Fibroblast of skin of right biceps (primary cell): ENCODE measurements around the gene SELENOS.

Experiments
- DNase-seq: peaks from one replicate; pipeline ENCODE4 v3.0.0-alpha.2; 2013

SELENOS gene, protein sequence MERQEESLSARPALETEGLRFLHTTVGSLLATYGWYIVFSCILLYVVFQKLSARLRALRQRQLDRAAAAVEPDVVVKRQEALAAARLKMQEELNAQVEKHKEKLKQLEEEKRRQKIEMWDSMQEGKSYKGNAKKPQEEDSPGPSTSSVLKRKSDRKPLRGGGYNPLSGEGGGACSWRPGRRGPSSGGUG

DNA sequence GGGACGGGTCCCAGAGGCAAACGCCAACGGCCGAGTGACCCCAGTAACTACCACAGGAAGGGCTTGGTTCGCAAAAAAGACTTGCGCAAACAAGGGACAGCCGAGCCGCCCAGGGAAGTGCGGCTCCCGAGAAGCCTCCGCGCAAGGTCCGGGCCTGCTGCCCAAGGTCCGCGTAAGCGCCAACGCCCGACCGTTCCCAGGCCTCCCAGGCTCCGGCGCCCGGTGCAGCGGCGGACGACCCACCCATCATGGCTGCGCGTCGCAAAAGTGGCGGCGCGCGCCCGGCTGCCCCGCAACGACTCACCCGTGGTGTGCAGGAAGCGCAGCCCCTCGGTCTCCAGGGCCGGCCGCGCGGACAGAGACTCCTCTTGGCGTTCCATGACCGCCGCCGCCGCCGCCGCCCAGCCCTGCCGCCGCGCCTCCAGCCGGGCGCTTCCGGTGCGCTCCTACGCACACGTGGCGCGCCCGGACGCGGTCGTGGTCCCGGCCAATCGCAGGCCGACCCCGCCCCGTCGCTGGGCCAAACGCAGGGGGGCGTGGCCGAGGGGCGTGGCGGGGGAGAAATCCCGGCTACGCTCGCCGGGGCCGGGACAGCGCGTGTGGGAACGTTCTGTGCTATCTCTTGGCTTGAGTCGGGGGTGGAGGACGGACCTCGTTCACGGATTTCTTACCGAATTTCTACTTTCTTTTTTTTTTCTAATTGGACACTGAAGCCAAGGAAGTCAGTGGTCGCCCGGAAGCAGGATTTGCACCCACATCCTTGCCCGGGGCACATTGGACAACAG is at the start of gene SELENOS:
Gene SELENOS, minus strand, starts transcription at position 448 of the 785 bp plus-strand sequence. Its CDS starts 68 bp downstream, at position 380.
- DNase-seq = peak; percentile 91

GRCh38 chr15:101326462-101327146 is 49.3 kb upstream of the SELENOS start:
- DNase-seq = no peak

- DNase-seq = no peak
Measured at GRCh38 chr15:101326026-101326315, 48.7 kb upstream of the SELENOS start.

GRCh38 chr15:101325263-101326025 is 48.2 kb upstream of the SELENOS start:
- no peak for DNase-seq

GRCh38 chr15:101324524-101325177 is 47.4 kb upstream of the SELENOS start:
- DNase-seq = no peak

- no peak for DNase-seq
Measured at GRCh38 chr15:101323793-101324523, 46.7 kb upstream of the SELENOS start.

DNA sequence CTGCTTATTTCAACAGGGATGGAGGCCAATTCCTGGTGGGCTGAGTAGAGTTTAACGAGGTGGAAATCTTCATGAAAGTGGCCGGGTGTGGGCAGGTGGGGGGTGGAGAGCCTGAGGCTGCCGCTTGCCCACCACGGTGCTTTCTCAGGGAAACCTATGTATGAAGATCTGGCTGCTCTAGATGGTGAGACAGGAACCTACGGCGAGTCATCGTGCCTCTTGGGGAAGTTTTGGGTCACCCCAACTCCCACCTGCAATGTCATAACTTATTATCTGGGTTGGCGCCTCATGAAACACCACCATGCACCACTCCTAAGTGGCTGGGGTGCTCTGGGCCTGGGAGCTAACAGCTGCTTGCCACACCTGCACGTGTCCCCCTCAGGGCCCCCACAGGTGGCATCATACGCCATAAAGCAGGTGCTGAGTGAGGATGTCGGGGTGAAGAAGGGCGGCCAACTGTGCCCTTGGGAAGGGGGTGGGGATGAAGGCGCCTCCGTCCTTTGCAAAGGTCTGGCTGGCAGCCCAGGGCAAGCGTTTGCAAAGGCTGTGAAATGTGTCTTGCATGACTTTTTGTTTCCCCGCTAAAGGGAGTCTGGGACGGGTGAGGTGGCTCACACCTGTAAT is 45.7 kb upstream of the SELENOS start:
- no peak for DNase-seq

- DNase-seq = no peak
Measured at GRCh38 chr15:101322016-101322695, 44.9 kb upstream of the SELENOS start.

DNA sequence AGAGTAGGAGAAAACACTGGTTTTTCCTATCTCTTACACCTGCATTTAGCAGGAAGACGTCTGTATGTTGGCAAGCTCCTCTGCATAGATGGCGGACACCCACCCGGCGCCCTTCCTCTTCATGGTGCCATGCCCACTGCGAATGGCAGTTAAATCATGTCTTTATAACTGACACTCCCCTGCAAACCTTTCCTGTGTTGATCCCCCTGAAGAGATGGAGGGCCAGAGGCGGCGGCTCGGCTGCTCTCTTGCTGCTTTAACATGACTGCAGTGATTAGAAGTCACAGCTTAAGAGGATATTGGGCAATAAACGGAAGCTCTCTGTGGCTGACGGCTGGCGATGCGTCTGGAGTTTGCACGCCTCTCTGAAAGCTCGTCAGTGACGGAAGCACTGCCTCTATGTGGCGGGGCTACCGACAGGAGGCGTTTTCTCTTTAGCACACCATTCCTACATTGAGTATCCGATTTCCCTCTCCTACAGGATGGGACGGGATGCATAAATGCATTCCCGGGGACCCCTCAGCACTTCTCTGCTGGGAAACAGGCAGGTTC is 43.3 kb upstream of the SELENOS start:
- peak; percentile 67 for DNase-seq

DNA sequence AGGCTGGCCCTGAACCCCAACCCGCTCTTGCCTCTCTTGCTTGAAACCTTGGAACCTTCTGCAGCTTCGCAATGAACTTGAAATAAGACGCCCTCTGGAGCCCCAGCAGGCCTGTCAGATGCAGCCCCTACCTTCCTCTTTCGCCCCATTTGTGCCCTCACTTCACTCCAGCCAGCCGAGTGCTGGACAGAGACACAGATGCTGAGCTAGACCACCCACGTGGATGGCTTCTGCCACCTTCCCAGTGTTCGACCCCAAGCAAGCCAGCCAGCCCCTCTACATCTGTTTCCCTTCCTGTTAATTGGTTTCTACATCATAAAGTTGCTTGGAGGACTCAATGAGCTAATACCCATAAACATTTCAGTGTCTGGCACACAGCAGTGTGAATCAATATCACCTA is 41.6 kb upstream of the SELENOS start:
- no peak for DNase-seq

- DNase-seq = no peak
Measured at GRCh38 chr15:101318147-101318819, 41.0 kb upstream of the SELENOS start.

DNA sequence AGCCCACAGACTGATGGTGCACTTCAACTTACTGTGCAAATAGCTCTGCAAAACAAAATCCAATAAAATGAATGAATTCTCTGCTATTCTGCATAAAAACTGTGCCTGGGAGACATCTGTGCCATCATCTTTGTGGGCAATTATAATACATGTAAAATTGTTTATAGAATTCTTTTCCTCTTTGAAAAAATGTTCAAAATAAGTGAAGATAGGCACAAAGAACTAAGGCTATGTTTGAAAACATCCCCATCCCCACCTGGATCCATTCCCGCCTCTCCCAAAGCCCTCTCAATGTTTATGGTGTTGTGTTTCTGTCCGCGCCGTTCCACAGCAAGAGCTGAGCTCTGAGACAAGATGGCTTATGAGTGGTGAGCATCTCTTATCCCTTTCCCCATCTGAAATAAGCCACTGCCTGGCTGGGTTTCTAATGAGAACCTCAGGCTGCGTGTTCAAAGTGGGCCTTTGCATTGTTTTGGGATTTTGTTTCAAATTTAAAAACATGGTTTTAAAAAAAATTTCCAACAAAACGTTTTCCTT is 40.1 kb upstream of the SELENOS start:
- no peak for DNase-seq

- no peak for DNase-seq
Measured at GRCh38 chr15:101316529-101316928, 39.2 kb upstream of the SELENOS start.

GRCh38 chr15:101315736-101316135 is 38.5 kb upstream of the SELENOS start:
- DNase-seq = no peak

DNA sequence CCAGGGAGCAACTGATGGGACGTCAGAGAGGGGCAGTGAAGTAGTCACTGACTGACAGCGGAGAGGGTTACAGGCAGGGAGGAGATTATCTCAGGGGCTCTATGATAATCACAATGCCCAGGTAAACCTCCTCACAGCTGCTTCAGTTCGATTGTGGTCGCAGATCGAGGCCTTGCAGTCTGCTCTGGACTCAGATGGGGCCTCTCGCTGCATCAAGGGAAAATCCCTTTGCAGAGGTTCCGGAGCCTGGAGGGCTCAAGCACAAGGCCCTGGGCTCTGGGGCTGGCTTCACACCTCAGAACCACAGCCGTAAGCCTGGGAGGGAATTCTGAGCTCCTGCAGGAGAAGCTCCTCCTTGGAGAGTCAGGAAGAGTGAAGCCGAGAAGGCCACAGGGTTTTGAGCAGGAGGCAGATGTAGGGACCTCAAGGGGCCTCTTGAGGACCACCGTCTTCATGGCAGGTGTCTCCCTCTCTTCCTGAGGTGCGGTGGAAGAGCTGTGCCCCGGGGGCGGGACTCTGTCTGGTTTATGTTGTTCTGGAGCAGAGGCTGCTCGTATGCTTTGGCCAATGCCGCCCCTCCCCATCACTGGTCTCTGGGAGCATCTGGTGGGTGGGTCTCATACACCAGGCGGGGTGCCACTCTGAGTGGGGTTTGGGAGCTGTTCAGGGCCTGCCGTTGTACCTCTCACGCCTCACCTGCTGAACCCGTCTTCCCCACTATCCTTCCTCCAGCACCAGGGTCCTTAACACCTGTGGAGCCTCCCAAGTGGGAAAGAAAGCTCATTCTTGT is 37.2 kb upstream of the SELENOS start:
- no peak for DNase-seq

GRCh38 chr15:101313041-101313761 is 35.9 kb upstream of the SELENOS start:
- DNase-seq = no peak

DNA sequence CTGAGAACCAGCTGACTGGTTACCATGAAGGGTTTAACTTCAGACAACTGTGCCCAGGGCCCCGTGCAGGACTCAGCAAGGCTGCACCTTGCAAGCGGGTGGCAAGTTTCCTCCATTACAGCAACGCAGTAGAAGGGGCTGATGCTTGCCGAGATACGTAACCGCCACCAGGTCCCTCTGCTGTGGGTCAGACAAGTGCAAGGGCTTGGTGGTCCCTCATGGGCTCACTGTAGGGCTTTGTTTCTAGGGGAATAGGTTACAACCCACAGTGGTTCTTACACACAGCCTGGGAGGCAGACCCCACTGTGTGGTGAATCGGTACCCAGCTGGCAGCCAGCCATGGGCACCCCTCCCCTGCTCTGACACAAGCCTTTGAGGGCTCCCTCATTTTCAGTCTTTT is 33.2 kb upstream of the SELENOS start:
- no peak for DNase-seq

GRCh38 chr15:101310161-101310480 is 32.8 kb upstream of the SELENOS start:
- no peak for DNase-seq
